ENCODE measurements around the gene HS3ST3A1.

DNA sequence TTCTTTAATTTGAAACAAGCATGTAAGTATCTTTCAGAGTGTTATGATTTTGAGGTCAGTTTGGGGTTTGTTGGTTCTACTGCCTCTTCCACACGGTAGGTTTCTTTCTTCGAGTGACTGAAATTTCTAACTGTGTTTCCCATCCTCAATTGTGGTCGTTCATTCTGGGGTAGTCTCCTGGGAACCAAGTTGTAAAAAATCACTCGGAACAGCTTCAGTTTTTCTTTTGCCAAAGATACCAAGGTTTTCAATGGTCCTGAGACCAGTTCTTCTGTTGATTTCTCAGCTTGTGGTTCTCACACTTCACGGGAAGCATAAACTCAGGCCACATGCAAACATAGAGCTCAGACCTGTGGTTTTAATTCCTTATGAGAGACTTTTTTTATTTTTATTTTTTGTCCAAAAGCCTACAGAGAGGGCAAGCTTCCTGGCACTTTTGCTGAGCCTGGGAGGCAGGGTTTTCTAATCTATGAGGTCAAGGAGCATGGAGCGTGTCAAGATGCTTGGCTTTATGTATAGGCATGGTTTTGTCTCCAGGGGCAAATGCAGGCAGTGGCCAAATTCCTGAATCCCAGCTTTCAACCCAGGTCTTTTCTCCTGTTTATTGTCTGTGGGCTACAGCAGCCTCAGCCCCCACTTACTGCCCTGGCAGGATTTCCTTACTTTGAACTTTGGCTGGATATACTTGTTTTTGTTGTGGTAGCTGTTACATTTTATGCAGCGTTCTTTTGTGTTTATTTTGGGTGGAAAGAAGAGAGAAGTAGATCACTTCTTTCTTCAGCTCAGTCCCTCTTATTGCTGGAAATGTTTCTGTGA, 32.9 kb downstream of the HS3ST3A1 start:
- TF ChIP-seq EZH2 (IDR thresholded peaks at IDR 0.05; ENCODE audit: insufficient read depth, poor library complexity, severe bottlenecking): no peak
- TF ChIP-seq EZH2phosphoT487 (IDR thresholded peaks at IDR 0.05; ENCODE audit: insufficient read depth, low read depth): no peak

Measured in GM23248 (cell line).